CD14-positive monocyte (primary cell): ENCODE results near the gene MAD1L1. TPM values are rescaled to one million over a fixed set of nuclear protein-coding genes. Genes with fewer than 3 reads are reported as not detected.
"Not testable (repeated sequence)": the region's sequence is repeated elsewhere in the genome, so short reads cannot be mapped to it uniquely, and the experiment has no call there.

ENCODE experiments used
- DNase-seq, 3 donors: peaks; one replicate each; pipeline ENCODE4 v3.0.0-alpha.2; 2011 to 2022
- H2AFZ ChIP-seq: 2 replicates; pipeline ENCODE4 v1.6.0; 2012; ENCODE audit warnings: mild to moderate bottlenecking, low read depth, low read length, inconsistent platforms; ENCODE audit not compliant: insufficient read depth, poor library complexity, severe bottlenecking
- H3K27ac ChIP-seq, 2 donors: 1 replicate in 1 of 2; 2 replicates in 1 of 2; pipeline ENCODE4 v1.5.1; 2012 to 2013; ENCODE audit warnings: low read length in 2 of 2, control low read depth in 1 of 2, inconsistent platforms in 1 of 2, low read depth in 1 of 2, mild to moderate bottlenecking in 1 of 2
- H3K27me3 ChIP-seq, 2 donors: one replicate each; pipeline versions ENCODE4 v1.6.0 to v1.6.1; 2011 to 2013; ENCODE audit warnings: low read length in 2 of 2; ENCODE audit not compliant: control insufficient read depth in 2 of 2, insufficient read depth in 2 of 2
- H3K36me3 ChIP-seq, 2 donors: replicated peaks in 1 of 2; 1 replicate in 1 of 2; 2 replicates in 1 of 2; pipeline versions ENCODE4 v1.5.1 to v1.6.1; 2012 to 2013; ENCODE audit warnings: low read length in 2 of 2, control low read depth in 1 of 2, inconsistent platforms in 1 of 2, mild to moderate bottlenecking in 1 of 2; ENCODE audit not compliant: insufficient read depth in 2 of 2, control insufficient read depth in 1 of 2
- H3K4me1 ChIP-seq, 2 donors: 1 replicate in 1 of 2; 2 replicates in 1 of 2; pipeline versions ENCODE4 v1.5.1 to v1.6.1; 2012 to 2013; ENCODE audit warnings: low read length in 2 of 2, control low read depth in 1 of 2, inconsistent platforms in 1 of 2, mild to moderate bottlenecking in 1 of 2, moderate library complexity in 1 of 2; ENCODE audit not compliant: insufficient read depth in 2 of 2, control insufficient read depth in 1 of 2
- H3K4me2 ChIP-seq: replicated peaks from 2 replicates; pipeline ENCODE3; 2012; ENCODE audit warnings: low read length, moderate library complexity, mild to moderate bottlenecking; ENCODE audit not compliant: poor library complexity, severe bottlenecking; ENCODE audit errors: extremely low read depth
- H3K4me3 ChIP-seq, 3 experiments: fragments of 200-600 bp in 1 of 3; sonication (generic) in 1 of 3; replicated peaks in 1 of 3; 1 replicate in 2 of 3; 2 replicates in 1 of 3; pipeline ENCODE4 v1.5.1; 2011 to 2013; ENCODE audit warnings: low read length in 3 of 3, mild to moderate bottlenecking in 3 of 3, control low read depth in 2 of 3, low read depth in 2 of 3, inconsistent platforms in 1 of 3, moderate library complexity in 1 of 3
- H3K79me2 ChIP-seq: 2 replicates; pipeline ENCODE4 v1.6.0; 2012; ENCODE audit warnings: mild to moderate bottlenecking, control low read depth, inconsistent platforms, low read length, moderate library complexity; ENCODE audit not compliant: insufficient read depth
- H3K9ac ChIP-seq: 2 replicates; pipeline ENCODE4 v1.6.0; 2017; ENCODE audit warnings: low read length, mild to moderate bottlenecking; ENCODE audit not compliant: insufficient read depth, poor library complexity, severe bottlenecking
- H3K9me3 ChIP-seq, 2 donors: replicated peaks in 1 of 2; 1 replicate in 1 of 2; 2 replicates in 1 of 2; pipeline versions ENCODE4 v1.5.1 to v1.6.1; 2012 to 2013; ENCODE audit warnings: low read length in 2 of 2, control low read depth in 1 of 2; ENCODE audit not compliant: control insufficient read depth in 1 of 2, insufficient read depth in 1 of 2
- H4K20me1 ChIP-seq: 2 replicates; pipeline ENCODE4 v1.6.0; 2012; ENCODE audit warnings: mild to moderate bottlenecking, low read length, control low read depth, moderate library complexity; ENCODE audit not compliant: insufficient read depth
- H3K27ac Mint-ChIP-seq, 7 donors: one replicate each; pipeline ENCODE4 v1.8.0; 2020; ENCODE audit warnings: mild to moderate bottlenecking in 7 of 7, mixed read lengths in 7 of 7, moderate library complexity in 6 of 7, inconsistent platforms in 2 of 7
- H3K27me3 Mint-ChIP-seq, 3 donors: one replicate each; pipeline ENCODE4 v1.8.0; 2021 to 2022; ENCODE audit warnings: low read depth in 3 of 3, mild to moderate bottlenecking in 3 of 3, mixed read lengths in 3 of 3, moderate library complexity in 3 of 3, inconsistent platforms in 1 of 3
- H3K36me3 Mint-ChIP-seq, 2 donors: one replicate each; pipeline ENCODE4 v1.8.0; 2020; ENCODE audit warnings: mixed read lengths in 2 of 2, inconsistent platforms in 1 of 2, mild to moderate bottlenecking in 1 of 2
- H3K4me1 Mint-ChIP-seq: one replicate; pipeline ENCODE4 v1.8.0; 2020; ENCODE audit warnings: mild to moderate bottlenecking, mixed read lengths
- H3K4me3 Mint-ChIP-seq, 2 donors: one replicate each; pipeline ENCODE4 v1.8.0; 2020; ENCODE audit warnings: mild to moderate bottlenecking in 2 of 2, mixed read lengths in 2 of 2, moderate library complexity in 1 of 2
- H3K9me3 Mint-ChIP-seq, 7 donors: one replicate each; pipeline ENCODE4 v1.8.0; 2020 to 2022; ENCODE audit warnings: mixed read lengths in 7 of 7, mild to moderate bottlenecking in 6 of 7, moderate library complexity in 6 of 7, inconsistent platforms in 2 of 7
- WGBS: methylation state at CpG from one replicate; pipeline ENCODE4 v1.1.5; 2013; ENCODE audit warnings: missing lambda C conversion rate; ENCODE audit not compliant: insufficient coverage; 5-methylcytosine and 5-hydroxymethylcytosine counted together
- intact Hi-C, 2 donors: fragments of 100-400 bp; cut with micrococcal nuclease; formaldehyde crosslinking; loops; one replicate each; pipeline versions ENCODE4 v1.15.0 to v1.15.1; 2023
- polyA plus RNA-seq, 3 donors: library from polyadenylated mRNA; depleted of rRNA in 1 of 3; unstranded in 2 of 3; stranded (reverse) in 1 of 3; fragments of 300-500 nt in 2 of 3; fragments of >200 nt in 1 of 3; fragmentation: Illumina TruSeq in 2 of 3; gene quantifications; 1 replicate in 2 of 3; 2 replicates in 1 of 3; pipeline ENCODE4 v1.2.3, GENCODE V29; 2012 to 2021
- TF ChIP-seq, protein P1 (sequence below): fragments of 200-600 bp; IDR thresholded peaks from one replicate; pipeline ENCODE4 v1.8.0; 2022; ENCODE audit warnings: antibody characterized with exemption, mild to moderate bottlenecking

The MAD1L1 gene
- polyA plus RNA-seq, 3 donors: 22.0 to 39.4 (median 33.2) TPM

DNA sequence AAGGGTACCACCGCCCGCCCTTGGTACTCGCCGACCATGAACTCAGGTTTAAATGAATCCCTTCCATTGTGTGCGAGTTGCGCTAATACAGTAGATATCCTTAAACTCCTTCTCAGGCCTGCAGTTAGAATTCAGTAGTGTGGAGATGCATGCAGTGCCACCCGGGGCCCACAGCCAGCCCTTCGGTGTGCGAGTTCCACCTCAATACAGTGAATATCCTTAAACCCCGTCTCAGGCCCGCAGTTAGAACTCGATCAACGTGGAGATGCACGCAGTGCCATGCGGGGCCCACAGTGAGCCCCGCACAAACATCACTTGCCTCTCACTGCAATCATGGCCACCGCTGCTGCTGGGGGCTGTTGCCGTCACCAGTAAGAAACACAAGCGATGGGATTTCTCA lies 261.9 kb downstream of the MAD1L1 start:
- Histone ChIP-seq H2AFZ (no peak overlapping the region), H3K4me3 (no peak overlapping the region), H3K4me2 (no peak overlapping the region), H3K79me2 (no peaks in the 10 kb centered on the region), H4K20me1 (no peaks in the 10 kb centered on the region), H3K36me3 (peaks cover 8 to 11% of the 10 kb centered on the region in 2 donors), H3K27ac (no peak overlapping the region), H3K9ac (no peak overlapping the region), H3K9me3 (no peaks in the 10 kb centered on the region), H3K4me1 (no peaks in the 10 kb centered on the region), H3K27me3 (no peaks in the 10 kb centered on the region)
- Mint-ChIP-seq H3K27me3 (peaks cover 0 to 1% (median 0%) of the 10 kb centered on the region in 3 donors), H3K4me1 (peaks cover 7% of the 10 kb centered on the region), H3K9me3 (no peaks in the 10 kb centered on the region), H3K4me3 (no peak overlapping the region), H3K27ac (peak overlapping the region in 1 of 7 donors; percentile 27), H3K36me3 (peaks cover 38 to 43% of the 10 kb centered on the region in 2 donors)
- WGBS: 98% methylated on average over 15 of the region's 19 CpGs
- TF ChIP-seq, protein P1, sequence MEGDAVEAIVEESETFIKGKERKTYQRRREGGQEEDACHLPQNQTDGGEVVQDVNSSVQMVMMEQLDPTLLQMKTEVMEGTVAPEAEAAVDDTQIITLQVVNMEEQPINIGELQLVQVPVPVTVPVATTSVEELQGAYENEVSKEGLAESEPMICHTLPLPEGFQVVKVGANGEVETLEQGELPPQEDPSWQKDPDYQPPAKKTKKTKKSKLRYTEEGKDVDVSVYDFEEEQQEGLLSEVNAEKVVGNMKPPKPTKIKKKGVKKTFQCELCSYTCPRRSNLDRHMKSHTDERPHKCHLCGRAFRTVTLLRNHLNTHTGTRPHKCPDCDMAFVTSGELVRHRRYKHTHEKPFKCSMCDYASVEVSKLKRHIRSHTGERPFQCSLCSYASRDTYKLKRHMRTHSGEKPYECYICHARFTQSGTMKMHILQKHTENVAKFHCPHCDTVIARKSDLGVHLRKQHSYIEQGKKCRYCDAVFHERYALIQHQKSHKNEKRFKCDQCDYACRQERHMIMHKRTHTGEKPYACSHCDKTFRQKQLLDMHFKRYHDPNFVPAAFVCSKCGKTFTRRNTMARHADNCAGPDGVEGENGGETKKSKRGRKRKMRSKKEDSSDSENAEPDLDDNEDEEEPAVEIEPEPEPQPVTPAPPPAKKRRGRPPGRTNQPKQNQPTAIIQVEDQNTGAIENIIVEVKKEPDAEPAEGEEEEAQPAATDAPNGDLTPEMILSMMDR: no peak
- no peak for DNase-seq
- intact Hi-C loops: no loop called here

DNA sequence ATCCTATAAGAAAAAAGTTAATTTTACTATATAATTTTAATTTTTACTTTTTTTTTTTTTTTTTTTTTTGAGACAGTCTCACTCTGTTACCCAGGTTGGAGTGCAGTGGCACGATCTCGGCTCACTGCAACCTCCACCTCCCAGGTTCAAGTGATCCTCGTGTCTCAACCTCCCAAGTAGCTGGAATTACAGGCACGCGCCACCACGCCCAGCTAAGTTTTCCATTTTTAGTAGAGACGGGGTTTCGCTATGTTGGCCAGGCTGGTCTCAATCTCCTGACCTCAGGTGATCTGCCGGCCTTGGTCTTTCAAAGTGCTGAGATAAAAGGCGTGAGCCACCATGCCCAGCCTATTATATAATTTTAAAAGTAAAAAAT lies 262.5 kb downstream of the MAD1L1 start:
- H3K4me2 ChIP-seq, H3K27me3 Mint-ChIP-seq, H3K9ac ChIP-seq, H2AFZ ChIP-seq, H3K4me1 Mint-ChIP-seq, intact Hi-C loops, DNase-seq, H3K27ac Mint-ChIP-seq, H3K79me2 ChIP-seq, H3K4me1 ChIP-seq, H3K27ac ChIP-seq, H3K27me3 ChIP-seq, H3K36me3 ChIP-seq, H3K9me3 ChIP-seq, H4K20me1 ChIP-seq, H3K4me3 ChIP-seq, H3K4me3 Mint-ChIP-seq, H3K9me3 Mint-ChIP-seq: not testable (repeated sequence)
- WGBS: 96% methylated on average over 8 of the region's 10 CpGs
- peaks cover 33 to 37% of the 10 kb centered on the region in 2 donors for H3K36me3 Mint-ChIP-seq
